HepG2 (cell line): Measurements from ENCODE around the gene C16orf89. TPM values are rescaled to one million over a fixed set of nuclear protein-coding genes. Genes with fewer than 3 reads are reported as not detected.

Experiments
- ETS1 ChIP-seq: sonication (generic); formaldehyde crosslinking; IDR thresholded peaks from 2 replicates; pipeline ENCODE4 v1.4.0; 2020; ENCODE audit warnings: missing genetic modification reagents
- NFE2L2 ChIP-seq: fragments of 150-350 bp; IDR thresholded peaks from 2 replicates; pipeline ENCODE4 v1.6.1; 2014; ENCODE audit warnings: low read length
- SALL2 ChIP-seq: sonication (generic); formaldehyde crosslinking; IDR thresholded peaks from 2 replicates; pipeline ENCODE4 v1.8.1; 2023; ENCODE audit warnings: mild to moderate bottlenecking, missing genetic modification reagents, inconsistent platforms
- SP140L ChIP-seq: sonication (generic); formaldehyde crosslinking; IDR thresholded peaks from 2 replicates; pipeline ENCODE4 v1.4.0; 2020; ENCODE audit warnings: missing genetic modification reagents, borderline replicate concordance
- TBX3 ChIP-seq: fragments of 450-650 bp; IDR thresholded peaks from 2 replicates; pipeline ENCODE4 v1.6.1; 2017; ENCODE audit warnings: antibody characterized with exemption, mild to moderate bottlenecking, inconsistent platforms, borderline replicate concordance
- XRCC5 ChIP-seq: fragments of 200-400 bp; formaldehyde crosslinking; optimal IDR thresholded peaks from 2 replicates; pipeline ENCODE3; 2017; ENCODE audit warnings: mild to moderate bottlenecking, low read length
- ZBTB1 ChIP-seq: sonication (generic); formaldehyde crosslinking; IDR thresholded peaks from 2 replicates; pipeline ENCODE4 v1.4.0; 2020; ENCODE audit warnings: missing genetic modification reagents, borderline replicate concordance
- ZBTB38 ChIP-seq: sonication (generic); formaldehyde crosslinking; IDR thresholded peaks from 2 replicates; pipeline ENCODE4 v1.5.1; 2020; ENCODE audit warnings: mild to moderate bottlenecking, missing genetic modification reagents
- ZNF30 ChIP-seq: sonication (generic); formaldehyde crosslinking; IDR thresholded peaks from 2 replicates; pipeline ENCODE4 v1.5.0; 2020; ENCODE audit warnings: mild to moderate bottlenecking, missing genetic modification reagents
- ZNF431 ChIP-seq: sonication (generic); formaldehyde crosslinking; IDR thresholded peaks from 2 replicates; pipeline ENCODE4 v1.9.0; 2022; ENCODE audit warnings: missing genetic modification reagents, low read depth, mild to moderate bottlenecking, borderline replicate concordance
- ZNF550 ChIP-seq: sonication (generic); formaldehyde crosslinking; IDR thresholded peaks from 2 replicates; pipeline ENCODE4 v1.4.0; 2020; ENCODE audit warnings: mild to moderate bottlenecking, missing genetic modification reagents, borderline replicate concordance
- polyA plus RNA-seq, 8 experiments: library from polyadenylated mRNA; depleted of rRNA in 3 of 8; stranded (reverse) in 7 of 8; unstranded in 1 of 8; fragments of >200 nt; fragmentation: Illumina TruSeq in 4 of 8; extraction: Trizol in 4 of 8; gene quantifications; 2 replicates each; pipeline versions ENCODE4 v1.2.1 to v1.2.3, GENCODE V29; 2011 to 2016; ENCODE audit warnings: low read depth in 4 of 8, missing spikeins in 1 of 8, mixed read lengths in 1 of 8; ENCODE audit not compliant: insufficient read depth in 1 of 8
- total RNA-seq, 5 experiments: library from RNA; depleted of rRNA; stranded (reverse); fragments of >200 nt; fragmentation: Illumina TruSeq; extraction: Trizol; gene quantifications; 2 replicates each; pipeline ENCODE4 v1.2.3, GENCODE V29; 2016; ENCODE audit warnings: low read depth in 1 of 5
- TF ChIP-seq, protein P1 (sequence below): sonication (generic); formaldehyde crosslinking; IDR thresholded peaks from 2 replicates; pipeline ENCODE4 v1.4.0; 2020; ENCODE audit warnings: low read depth, missing genetic modification reagents
- TF ChIP-seq, protein P2 (sequence below): sonication (generic); formaldehyde crosslinking; IDR thresholded peaks from 2 replicates; pipeline ENCODE4 v1.4.0; 2020; ENCODE audit warnings: missing genetic modification reagents
- TF ChIP-seq, protein P3 (sequence below): sonication (generic); formaldehyde crosslinking; IDR thresholded peaks from 2 replicates; pipeline ENCODE4 v1.4.0; 2020; ENCODE audit warnings: mild to moderate bottlenecking, missing genetic modification reagents
- TF ChIP-seq, protein P4 (sequence below): sonication (generic); formaldehyde crosslinking; conservative IDR thresholded peaks from 2 replicates; pipeline ENCODE4 v1.8.0; 2022; ENCODE audit warnings: mild to moderate bottlenecking, moderate library complexity, missing genetic modification reagents
- TF ChIP-seq, protein P5 (sequence below): sonication (generic); formaldehyde crosslinking; IDR thresholded peaks from 2 replicates; pipeline ENCODE4 v1.5.1; 2020; ENCODE audit warnings: mild to moderate bottlenecking, moderate library complexity, missing genetic modification reagents

Gene C16orf89
- total and polyA plus RNA-seq, 2 of the 13 experiments (the other 11 are each of a cell fraction or from before 2014, with no cell fraction given): 1.9 to 3.4 TPM

DNA sequence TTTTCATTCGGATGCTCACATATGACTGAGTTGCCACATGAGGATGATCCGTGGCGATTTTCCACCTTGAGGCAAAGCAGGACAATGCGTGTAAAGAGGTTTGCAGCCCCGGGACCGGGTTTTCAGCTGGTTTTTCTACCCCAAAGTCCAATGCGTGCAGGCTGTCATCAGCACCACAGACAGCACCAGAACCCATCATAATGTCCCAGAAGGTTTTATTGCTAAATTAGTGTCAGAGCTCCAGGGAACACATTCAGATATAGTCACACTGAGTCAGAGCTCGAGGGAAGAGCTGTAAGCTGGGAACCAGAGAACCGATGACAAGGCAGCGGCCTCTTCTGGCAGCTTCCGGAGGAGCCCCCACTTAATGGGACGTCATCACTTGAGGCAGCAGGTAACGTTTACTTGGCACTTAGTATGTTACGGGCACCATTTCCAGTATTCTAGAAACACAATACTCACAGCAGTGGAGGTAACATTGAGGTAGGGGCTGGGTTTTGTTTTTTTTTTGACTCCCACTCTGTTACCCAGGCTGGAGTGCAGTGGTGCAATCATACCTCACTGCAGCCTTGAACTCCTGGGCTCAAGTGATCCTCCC is 23.1 kb downstream of the C16orf89 start (continued):
- TF ChIP-seq, protein P1, sequence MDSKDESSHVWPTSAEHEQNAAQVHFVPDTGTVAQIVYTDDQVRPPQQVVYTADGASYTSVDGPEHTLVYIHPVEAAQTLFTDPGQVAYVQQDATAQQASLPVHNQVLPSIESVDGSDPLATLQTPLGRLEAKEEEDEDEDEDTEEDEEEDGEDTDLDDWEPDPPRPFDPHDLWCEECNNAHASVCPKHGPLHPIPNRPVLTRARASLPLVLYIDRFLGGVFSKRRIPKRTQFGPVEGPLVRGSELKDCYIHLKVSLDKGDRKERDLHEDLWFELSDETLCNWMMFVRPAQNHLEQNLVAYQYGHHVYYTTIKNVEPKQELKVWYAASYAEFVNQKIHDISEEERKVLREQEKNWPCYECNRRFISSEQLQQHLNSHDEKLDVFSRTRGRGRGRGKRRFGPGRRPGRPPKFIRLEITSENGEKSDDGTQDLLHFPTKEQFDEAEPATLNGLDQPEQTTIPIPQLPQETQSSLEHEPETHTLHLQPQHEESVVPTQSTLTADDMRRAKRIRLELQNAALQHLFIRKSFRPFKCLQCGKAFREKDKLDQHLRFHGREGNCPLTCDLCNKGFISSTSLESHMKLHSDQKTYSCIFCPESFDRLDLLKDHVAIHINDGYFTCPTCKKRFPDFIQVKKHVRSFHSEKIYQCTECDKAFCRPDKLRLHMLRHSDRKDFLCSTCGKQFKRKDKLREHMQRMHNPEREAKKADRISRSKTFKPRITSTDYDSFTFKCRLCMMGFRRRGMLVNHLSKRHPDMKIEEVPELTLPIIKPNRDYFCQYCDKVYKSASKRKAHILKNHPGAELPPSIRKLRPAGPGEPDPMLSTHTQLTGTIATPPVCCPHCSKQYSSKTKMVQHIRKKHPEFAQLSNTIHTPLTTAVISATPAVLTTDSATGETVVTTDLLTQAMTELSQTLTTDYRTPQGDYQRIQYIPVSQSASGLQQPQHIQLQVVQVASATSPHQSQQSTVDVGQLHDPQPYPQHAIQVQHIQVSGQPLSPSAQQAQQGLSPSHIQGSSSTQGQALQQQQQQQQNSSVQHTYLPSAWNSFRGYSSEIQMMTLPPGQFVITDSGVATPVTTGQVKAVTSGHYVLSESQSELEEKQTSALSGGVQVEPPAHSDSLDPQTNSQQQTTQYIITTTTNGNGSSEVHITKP (CRISPR knock-in tag): no peak
- TF ChIP-seq ZBTB38 (CRISPR knock-in tag): no peak
- no peak for TF ChIP-seq ZBTB1 (CRISPR knock-in tag)
- TF ChIP-seq ZNF431 (CRISPR knock-in tag): no peak
- TF ChIP-seq, protein P2, sequence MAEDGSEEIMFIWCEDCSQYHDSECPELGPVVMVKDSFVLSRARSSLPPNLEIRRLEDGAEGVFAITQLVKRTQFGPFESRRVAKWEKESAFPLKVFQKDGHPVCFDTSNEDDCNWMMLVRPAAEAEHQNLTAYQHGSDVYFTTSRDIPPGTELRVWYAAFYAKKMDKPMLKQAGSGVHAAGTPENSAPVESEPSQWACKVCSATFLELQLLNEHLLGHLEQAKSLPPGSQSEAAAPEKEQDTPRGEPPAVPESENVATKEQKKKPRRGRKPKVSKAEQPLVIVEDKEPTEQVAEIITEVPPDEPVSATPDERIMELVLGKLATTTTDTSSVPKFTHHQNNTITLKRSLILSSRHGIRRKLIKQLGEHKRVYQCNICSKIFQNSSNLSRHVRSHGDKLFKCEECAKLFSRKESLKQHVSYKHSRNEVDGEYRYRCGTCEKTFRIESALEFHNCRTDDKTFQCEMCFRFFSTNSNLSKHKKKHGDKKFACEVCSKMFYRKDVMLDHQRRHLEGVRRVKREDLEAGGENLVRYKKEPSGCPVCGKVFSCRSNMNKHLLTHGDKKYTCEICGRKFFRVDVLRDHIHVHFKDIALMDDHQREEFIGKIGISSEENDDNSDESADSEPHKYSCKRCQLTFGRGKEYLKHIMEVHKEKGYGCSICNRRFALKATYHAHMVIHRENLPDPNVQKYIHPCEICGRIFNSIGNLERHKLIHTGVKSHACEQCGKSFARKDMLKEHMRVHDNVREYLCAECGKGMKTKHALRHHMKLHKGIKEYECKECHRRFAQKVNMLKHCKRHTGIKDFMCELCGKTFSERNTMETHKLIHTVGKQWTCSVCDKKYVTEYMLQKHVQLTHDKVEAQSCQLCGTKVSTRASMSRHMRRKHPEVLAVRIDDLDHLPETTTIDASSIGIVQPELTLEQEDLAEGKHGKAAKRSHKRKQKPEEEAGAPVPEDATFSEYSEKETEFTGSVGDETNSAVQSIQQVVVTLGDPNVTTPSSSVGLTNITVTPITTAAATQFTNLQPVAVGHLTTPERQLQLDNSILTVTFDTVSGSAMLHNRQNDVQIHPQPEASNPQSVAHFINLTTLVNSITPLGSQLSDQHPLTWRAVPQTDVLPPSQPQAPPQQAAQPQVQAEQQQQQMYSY: no peak
- no peak for TF ChIP-seq ETS1 (CRISPR knock-in tag)
- 0 out of 2 replicates have a peak, but pooled peaks have one; percentile 38 for TF ChIP-seq ZNF550
- no peak for TF ChIP-seq SALL2 (CRISPR knock-in tag)
- no peak for TF ChIP-seq SP140L
- TF ChIP-seq NFE2L2: no peak
- TF ChIP-seq TBX3: no peak
- TF ChIP-seq ZNF30 (CRISPR knock-in tag): no peak
- TF ChIP-seq, protein P3, sequence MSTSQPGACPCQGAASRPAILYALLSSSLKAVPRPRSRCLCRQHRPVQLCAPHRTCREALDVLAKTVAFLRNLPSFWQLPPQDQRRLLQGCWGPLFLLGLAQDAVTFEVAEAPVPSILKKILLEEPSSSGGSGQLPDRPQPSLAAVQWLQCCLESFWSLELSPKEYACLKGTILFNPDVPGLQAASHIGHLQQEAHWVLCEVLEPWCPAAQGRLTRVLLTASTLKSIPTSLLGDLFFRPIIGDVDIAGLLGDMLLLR (CRISPR knock-in tag): no peak
- TF ChIP-seq, protein P4, sequence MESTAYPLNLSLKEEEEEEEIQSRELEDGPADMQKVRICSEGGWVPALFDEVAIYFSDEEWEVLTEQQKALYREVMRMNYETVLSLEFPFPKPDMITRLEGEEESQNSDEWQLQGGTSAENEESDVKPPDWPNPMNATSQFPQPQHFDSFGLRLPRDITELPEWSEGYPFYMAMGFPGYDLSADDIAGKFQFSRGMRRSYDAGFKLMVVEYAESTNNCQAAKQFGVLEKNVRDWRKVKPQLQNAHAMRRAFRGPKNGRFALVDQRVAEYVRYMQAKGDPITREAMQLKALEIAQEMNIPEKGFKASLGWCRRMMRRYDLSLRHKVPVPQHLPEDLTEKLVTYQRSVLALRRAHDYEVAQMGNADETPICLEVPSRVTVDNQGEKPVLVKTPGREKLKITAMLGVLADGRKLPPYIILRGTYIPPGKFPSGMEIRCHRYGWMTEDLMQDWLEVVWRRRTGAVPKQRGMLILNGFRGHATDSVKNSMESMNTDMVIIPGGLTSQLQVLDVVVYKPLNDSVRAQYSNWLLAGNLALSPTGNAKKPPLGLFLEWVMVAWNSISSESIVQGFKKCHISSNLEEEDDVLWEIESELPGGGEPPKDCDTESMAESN: no peak
- TF ChIP-seq XRCC5: peak; percentile 61
- TF ChIP-seq, protein P5, sequence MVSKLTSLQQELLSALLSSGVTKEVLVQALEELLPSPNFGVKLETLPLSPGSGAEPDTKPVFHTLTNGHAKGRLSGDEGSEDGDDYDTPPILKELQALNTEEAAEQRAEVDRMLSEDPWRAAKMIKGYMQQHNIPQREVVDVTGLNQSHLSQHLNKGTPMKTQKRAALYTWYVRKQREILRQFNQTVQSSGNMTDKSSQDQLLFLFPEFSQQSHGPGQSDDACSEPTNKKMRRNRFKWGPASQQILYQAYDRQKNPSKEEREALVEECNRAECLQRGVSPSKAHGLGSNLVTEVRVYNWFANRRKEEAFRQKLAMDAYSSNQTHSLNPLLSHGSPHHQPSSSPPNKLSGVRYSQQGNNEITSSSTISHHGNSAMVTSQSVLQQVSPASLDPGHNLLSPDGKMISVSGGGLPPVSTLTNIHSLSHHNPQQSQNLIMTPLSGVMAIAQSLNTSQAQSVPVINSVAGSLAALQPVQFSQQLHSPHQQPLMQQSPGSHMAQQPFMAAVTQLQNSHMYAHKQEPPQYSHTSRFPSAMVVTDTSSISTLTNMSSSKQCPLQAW (CRISPR knock-in tag): 0 out of 2 replicates have a peak, but pooled peaks have one; percentile 55
